ENCODE data around the gene TM6SF1. TPM values are rescaled to one million over a fixed set of nuclear protein-coding genes. Genes with fewer than 3 reads are reported as not detected.
"Not testable (repeated sequence)": the region's sequence is repeated elsewhere in the genome, so short reads cannot be mapped to it uniquely, and the experiment has no call there.

TM6SF1 gene
- polyA plus RNA-seq, 1 donor from 2014 or later, result 0.16 TPM

- no peak for TF ChIP-seq EP300 (conservative IDR thresholded peaks at IDR 0.05; ENCODE audit: poor library complexity, severe bottlenecking)
- TF ChIP-seq SMC3 (conservative IDR thresholded peaks at IDR 0.05; ENCODE audit: poor library complexity), result no peak
- no peak overlapping the region for H3K4me3 ChIP-seq (ENCODE audit: low read length)
Observed at GRCh38 chr15:83132861-83133523, 25.5 kb downstream of the TM6SF1 start.

GRCh38 chr15:83142151-83142550, 34.7 kb downstream of the TM6SF1 start:
- not testable (repeated sequence) for H3K79me2 ChIP-seq (replicated peaks; ENCODE audit: insufficient read depth, low read length); H2AFZ ChIP-seq (ENCODE audit: low read depth, low read length); H3K4me2 ChIP-seq (ENCODE audit: low read length); H3K9me2 ChIP-seq (ENCODE audit: insufficient read depth, low read length); H3K27me3 ChIP-seq (ENCODE audit: insufficient read depth, low read depth, low read length); H4K20me1 ChIP-seq (ENCODE audit: insufficient read depth); H3K9me3 ChIP-seq (ENCODE audit: low read length); H3K9ac ChIP-seq (ENCODE audit: low read length); H3F3A ChIP-seq (ENCODE audit: insufficient read depth, low read length, poor library complexity, severe bottlenecking); H3K4me3 ChIP-seq (ENCODE audit: low read length); H3K27ac ChIP-seq (ENCODE audit: low read length)
- peaks cover 12% of the 10 kb centered on the region for H3K36me3 ChIP-seq (ENCODE audit: insufficient read depth, low read length)

More at GRCh38 chr15:83132861-83133523, 25.5 kb downstream of the TM6SF1 start:
- no peak overlapping the region for H3K27ac ChIP-seq (ENCODE audit: low read length)
- H3K36me3 ChIP-seq (ENCODE audit: insufficient read depth, low read length), result peaks cover 14% of the 10 kb centered on the region
- H3K9me3 ChIP-seq (ENCODE audit: low read length), result no peaks in the 10 kb centered on the region
- H4K20me1 ChIP-seq (ENCODE audit: insufficient read depth), result no peaks in the 10 kb centered on the region
- H3F3A ChIP-seq (ENCODE audit: insufficient read depth, low read length, poor library complexity, severe bottlenecking), result no peaks in the 10 kb centered on the region
- H2AFZ ChIP-seq (ENCODE audit: low read depth, low read length), result no peak overlapping the region
- no peaks in the 10 kb centered on the region for H3K9me2 ChIP-seq (ENCODE audit: insufficient read depth, low read length)
- no peak overlapping the region for H3K4me2 ChIP-seq (ENCODE audit: low read length)
- no peaks in the 10 kb centered on the region for H3K27me3 ChIP-seq (ENCODE audit: insufficient read depth, low read depth, low read length)
- no peak overlapping the region for H3K9ac ChIP-seq (ENCODE audit: low read length)
- H3K79me2 ChIP-seq (replicated peaks; ENCODE audit: insufficient read depth, low read length), result no peaks in the 10 kb centered on the region

- peaks cover 3% of the 10 kb centered on the region for H3K9me3 ChIP-seq (ENCODE audit: low read length)
- H3K4me2 ChIP-seq (ENCODE audit: low read length), result no peak overlapping the region
- H3K4me3 ChIP-seq (ENCODE audit: low read length), result no peak overlapping the region
- no peak for TF ChIP-seq MXI1 (conservative IDR thresholded peaks at IDR 0.05; ENCODE audit: poor library complexity, severe bottlenecking)
- no peak for TF ChIP-seq POLR2AphosphoS5 (IDR thresholded peaks at IDR 0.05)
- TF ChIP-seq REST (IDR thresholded peaks at IDR 0.05; ENCODE audit: borderline replicate concordance), result no peak
- TF ChIP-seq SMC3 (conservative IDR thresholded peaks at IDR 0.05; ENCODE audit: poor library complexity), result no peak
- TF ChIP-seq TAF1 (IDR thresholded peaks at IDR 0.05; ENCODE audit: low read depth), result no peak
- TF ChIP-seq EP300 (conservative IDR thresholded peaks at IDR 0.05; ENCODE audit: poor library complexity, severe bottlenecking), result no peak
- no peak for TF ChIP-seq CTCF (IDR thresholded peaks at IDR 0.05; ENCODE audit: poor library complexity, severe bottlenecking)
- TF ChIP-seq RAD21 (conservative IDR thresholded peaks at IDR 0.05), result no peak
- TF ChIP-seq EZH2 (IDR thresholded peaks at IDR 0.05; ENCODE audit: borderline replicate concordance, insufficient read depth, low read length, poor library complexity, severe bottlenecking), result no peak
- H3K27me3 ChIP-seq (ENCODE audit: insufficient read depth, low read depth, low read length), result no peaks in the 10 kb centered on the region
- H3K9me2 ChIP-seq (ENCODE audit: insufficient read depth, low read length), result no peaks in the 10 kb centered on the region
- H3K36me3 ChIP-seq (ENCODE audit: insufficient read depth, low read length), result peaks cover 17% of the 10 kb centered on the region
- H2AFZ ChIP-seq (ENCODE audit: low read depth, low read length), result no peak overlapping the region
- H3K27ac ChIP-seq (ENCODE audit: low read length), result no peak overlapping the region
- H4K20me1 ChIP-seq (ENCODE audit: insufficient read depth), result no peaks in the 10 kb centered on the region
- H3F3A ChIP-seq (ENCODE audit: insufficient read depth, low read length, poor library complexity, severe bottlenecking), result no peaks in the 10 kb centered on the region
- H3K79me2 ChIP-seq (replicated peaks; ENCODE audit: insufficient read depth, low read length), result no peaks in the 10 kb centered on the region
- H3K9ac ChIP-seq (ENCODE audit: low read length), result no peak overlapping the region
Observed at GRCh38 chr15:83144771-83145170, 37.3 kb downstream of the TM6SF1 start.
